HG02571 (cell line): ENCODE results near the gene WIPF1.

Source experiments
- ATAC-seq: cut with Tn5 transposase; IDR thresholded peaks from one replicate; pipeline ENCODE4 v1.9.1; 2021; ENCODE audit warnings: mild to moderate bottlenecking, moderate library complexity; ENCODE audit not compliant: unreplicated experiment

WIPF1 gene

GRCh38 chr2:174623106-174623637 is 25.6 kb upstream of the WIPF1 start:
- no peak for ATAC-seq

GRCh38 chr2:174621323-174621722 is 23.7 kb upstream of the WIPF1 start:
- ATAC-seq: no peak

- no peak for ATAC-seq
Measured at GRCh38 chr2:174618179-174618578, 20.6 kb upstream of the WIPF1 start.

DNA sequence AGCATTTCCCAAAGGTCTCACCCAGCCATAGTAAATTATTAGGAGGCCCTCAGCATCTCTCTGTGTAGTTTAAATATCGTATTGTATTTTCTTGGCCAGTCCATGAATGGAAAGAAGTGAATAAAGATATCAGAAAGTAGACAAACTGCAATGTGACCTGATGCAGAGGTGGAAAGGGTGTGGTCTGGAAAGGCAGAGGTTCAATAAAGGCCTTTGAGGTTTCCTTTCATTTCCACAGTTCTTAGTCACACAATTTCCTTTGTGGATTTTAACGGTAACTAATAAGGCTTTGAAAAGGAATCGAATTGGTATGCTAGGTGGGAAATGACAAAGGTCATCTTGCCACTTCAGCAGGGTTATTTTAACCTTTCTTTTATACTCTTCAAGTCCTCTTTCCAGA is 20.1 kb upstream of the WIPF1 start:
- ATAC-seq: no peak

DNA sequence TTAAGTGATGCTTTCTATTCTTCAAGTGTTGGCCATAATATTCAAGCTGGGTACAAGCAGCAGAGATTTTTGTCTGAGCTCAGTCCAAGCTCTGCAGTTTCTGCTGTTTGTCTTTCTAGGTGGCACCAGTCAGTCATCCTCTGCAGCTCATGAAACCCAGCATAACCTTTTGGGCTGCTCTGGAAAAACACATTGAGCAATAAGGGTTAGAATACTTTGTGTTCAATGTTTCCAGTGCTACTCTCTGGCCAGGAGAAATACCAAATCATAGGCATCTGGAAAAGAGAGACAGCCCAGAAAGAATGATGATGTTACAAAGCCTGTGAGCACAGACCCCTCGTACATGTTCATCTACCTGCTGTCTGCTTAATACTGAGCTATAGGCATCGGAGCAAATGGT is 19.5 kb upstream of the WIPF1 start:
- no peak for ATAC-seq

DNA sequence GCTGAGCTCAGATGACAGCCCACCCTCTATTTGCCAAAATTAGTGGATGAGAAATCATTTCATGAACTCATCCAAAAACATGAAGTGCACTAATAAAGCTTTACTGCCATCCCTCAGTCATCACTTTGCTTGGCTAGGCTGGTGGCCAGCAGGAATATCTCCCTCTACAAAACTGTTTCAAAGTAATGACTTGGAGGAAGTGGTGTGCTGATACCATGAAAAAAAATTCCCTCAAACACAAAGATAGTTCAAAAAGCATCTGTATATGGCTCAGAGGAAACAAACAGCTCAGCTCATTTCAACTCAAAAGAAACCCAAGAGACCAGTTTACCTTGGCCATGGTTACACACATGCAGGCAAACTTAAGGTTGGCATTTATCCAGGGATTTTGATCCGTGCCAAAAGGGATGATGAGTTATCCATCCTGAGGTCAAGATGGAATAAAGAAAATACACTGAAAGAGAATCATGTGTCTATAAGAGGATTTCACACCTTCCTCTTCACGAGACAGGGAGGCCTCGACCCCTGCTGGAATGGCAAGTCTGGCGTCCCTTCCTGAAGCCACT is 18.4 kb upstream of the WIPF1 start:
- ATAC-seq: no peak

DNA sequence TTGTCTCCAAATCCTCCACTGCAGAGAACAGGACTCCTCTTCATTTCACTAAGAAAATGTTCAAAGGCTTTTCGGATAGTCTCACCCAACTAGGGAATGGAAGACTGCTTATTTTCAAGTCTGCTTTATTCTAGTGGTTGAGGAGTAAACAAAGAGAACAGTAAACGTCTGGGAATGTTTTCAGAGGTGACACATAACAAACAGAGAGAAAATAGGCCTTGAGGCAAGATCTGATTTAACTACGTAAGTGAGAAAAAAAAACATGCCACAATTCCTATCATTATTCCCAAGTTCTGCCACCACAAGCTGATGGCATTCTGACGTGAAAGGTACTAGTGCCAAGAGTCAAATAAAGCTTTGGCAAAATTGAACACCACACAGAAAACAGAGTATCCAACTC is 16.7 kb upstream of the WIPF1 start:
- no peak for ATAC-seq

- ATAC-seq: no peak
Measured at GRCh38 chr2:174613531-174613930, 15.9 kb upstream of the WIPF1 start.

DNA sequence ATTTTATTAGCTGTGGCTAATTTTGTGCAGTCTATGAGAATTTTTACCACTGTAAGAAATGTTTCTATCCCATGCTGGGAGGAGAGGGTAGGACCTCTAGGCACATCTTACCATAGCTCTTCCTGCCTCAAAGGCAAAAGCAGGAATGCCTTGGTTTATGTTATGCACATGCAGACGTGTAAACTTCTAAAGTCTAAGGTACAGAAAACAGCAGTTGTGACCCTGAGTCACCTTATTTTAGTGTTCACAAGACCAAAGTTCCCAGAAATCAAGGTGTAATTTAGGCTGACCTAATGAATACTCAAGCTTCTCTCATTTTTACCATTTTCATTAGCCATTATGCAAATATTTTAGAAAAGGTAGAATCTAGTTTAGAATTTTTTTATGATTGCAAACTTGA is 15.4 kb upstream of the WIPF1 start:
- no peak for ATAC-seq

GRCh38 chr2:174611854-174612253 is 14.2 kb upstream of the WIPF1 start:
- ATAC-seq: no peak

GRCh38 chr2:174611006-174611405 is 13.4 kb upstream of the WIPF1 start:
- ATAC-seq: no peak

DNA sequence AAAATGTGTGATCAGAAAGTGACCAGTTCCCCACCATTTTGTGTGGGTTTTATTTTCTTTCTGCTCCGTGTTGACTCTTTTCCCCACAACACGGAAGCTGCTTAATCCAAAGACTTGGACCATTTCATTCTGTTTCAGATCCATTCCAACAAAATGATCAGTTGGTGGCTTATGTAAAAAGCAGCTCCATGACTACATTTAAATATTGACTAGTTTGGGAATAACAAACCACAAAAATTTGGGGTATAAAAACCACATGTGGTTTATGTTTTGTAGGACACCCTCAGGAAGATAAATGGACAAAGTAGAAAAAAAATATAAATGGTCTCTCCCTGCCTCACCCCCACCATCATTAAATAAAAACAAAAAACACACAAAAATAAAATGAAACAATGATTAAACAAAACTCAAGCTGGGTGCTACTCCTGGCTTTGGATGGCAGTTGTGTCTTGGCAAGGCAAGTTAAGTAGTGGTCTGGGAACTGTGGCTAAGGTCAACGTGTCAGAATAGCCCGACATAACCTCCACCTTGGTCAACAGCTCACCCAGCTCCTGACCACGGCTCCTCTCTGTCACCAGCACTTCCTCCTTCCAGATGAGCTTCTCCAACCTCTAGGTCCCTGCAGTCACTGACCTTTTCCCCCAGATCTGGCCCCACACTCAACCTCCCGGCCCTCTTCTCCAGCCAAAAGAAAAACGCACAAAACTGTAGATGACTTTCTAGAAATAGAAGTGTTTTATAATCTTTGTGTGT is 12.8 kb upstream of the WIPF1 start:
- ATAC-seq: no peak

- no peak for ATAC-seq
Measured at GRCh38 chr2:174609261-174609660, 11.7 kb upstream of the WIPF1 start.

GRCh38 chr2:174608866-174609214 is 11.2 kb upstream of the WIPF1 start:
- peak; percentile 45 for ATAC-seq

- peak; percentile 69 for ATAC-seq
Measured at GRCh38 chr2:174607989-174608865, 10.6 kb upstream of the WIPF1 start.

DNA sequence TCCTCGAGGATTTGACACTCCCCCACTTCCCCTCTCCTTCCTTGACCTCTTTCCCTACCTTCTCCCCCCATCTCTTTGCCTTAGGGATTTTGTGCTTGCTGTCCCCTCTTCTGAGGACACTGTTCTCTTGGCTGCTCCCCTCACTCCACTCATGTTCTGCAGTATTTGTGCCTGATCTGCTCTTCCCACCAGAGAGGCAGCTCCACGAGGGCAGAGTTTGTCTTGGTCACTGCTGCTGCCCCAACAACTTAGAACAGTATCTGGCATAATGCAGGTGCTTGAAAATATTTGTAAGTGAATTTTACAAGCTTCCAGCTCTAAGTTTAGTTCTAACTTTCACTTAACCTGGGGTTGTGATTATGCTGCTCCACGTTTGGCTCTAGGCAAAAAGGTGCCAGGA is 10.0 kb upstream of the WIPF1 start:
- no peak for ATAC-seq

- ATAC-seq: no peak
Measured at GRCh38 chr2:174606336-174606735, 8.7 kb upstream of the WIPF1 start.

DNA sequence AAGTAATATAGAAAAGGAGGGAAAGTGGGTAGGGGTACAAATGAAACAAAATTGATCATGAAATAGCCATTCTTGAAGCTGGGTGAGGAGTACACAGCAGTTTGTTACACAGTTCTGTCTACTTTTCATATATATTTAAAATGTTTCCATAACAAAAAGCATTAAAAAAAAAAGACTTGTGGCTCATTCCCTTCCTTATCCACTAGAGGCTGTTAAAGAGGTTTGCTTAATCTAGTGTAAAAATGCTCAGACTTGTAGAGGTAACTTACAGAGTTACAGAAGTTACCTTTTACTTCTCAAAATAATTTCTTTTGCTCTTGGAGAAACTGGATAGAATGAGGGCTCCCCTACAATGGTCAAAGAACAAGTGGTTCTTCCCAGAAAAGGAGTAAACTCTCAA is 8.1 kb upstream of the WIPF1 start:
- no peak for ATAC-seq

- ATAC-seq: no peak
Measured at GRCh38 chr2:174603280-174603679, 5.7 kb upstream of the WIPF1 start.

DNA sequence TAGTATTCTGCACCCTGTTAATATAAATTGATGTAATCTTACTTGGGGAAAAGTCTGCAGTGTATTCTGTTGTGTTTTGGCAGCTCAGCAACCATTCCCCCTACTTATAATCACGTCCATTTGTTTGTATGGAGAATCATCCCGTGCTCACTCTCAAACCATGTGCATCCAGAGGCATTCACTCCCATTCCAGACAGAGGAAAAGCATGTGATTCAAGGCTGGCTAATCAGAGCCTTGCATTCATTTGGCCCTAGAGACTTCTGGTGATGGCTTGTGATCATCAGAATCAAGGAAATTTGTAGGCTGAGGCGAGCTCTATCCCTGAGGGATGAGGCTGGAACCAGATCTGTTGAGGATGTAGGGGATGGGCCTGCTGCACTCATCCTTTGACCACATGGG is 5.1 kb upstream of the WIPF1 start:
- ATAC-seq: no peak

GRCh38 chr2:174600349-174600748 is 2.7 kb upstream of the WIPF1 start:
- ATAC-seq: no peak
